WI38 (cell line): Measurements from ENCODE around the gene PTOV1.

Experiments
- H3K4me3 ChIP-seq: 2 replicates; pipeline ENCODE4 v1.5.1; 2011; ENCODE audit warnings: low read depth, mild to moderate bottlenecking, control low read depth, low read length
- CTCF ChIP-seq: IDR thresholded peaks from 2 replicates; pipeline ENCODE4 v1.5.1; 2012; ENCODE audit warnings: low read depth, mild to moderate bottlenecking, control low read depth, low read length

PTOV1 gene

GRCh38 chr19:49850221-49850486, 805 bp upstream of the PTOV1 start:
- no peak for TF ChIP-seq CTCF
- peak overlapping the region; percentile 80 for H3K4me3 ChIP-seq

GRCh38 chr19:49851456-49852259, 699 bp downstream of the PTOV1 start:
- no peak for TF ChIP-seq CTCF
- H3K4me3 ChIP-seq: peak overlapping the region; percentile 80

- TF ChIP-seq CTCF: no peak
- H3K4me3 ChIP-seq: peak overlapping the region; percentile 80
Observed at GRCh38 chr19:49852631-49853126, 1.7 kb downstream of the PTOV1 start.

GRCh38 chr19:49853852-49854377, 3.0 kb downstream of the PTOV1 start:
- H3K4me3 ChIP-seq: no peak overlapping the region
- TF ChIP-seq CTCF: no peak

GRCh38 chr19:49854378-49855263, 3.7 kb downstream of the PTOV1 start:
- no peak overlapping the region for H3K4me3 ChIP-seq
- no peak for TF ChIP-seq CTCF

- no peak overlapping the region for H3K4me3 ChIP-seq
- TF ChIP-seq CTCF: no peak
Observed at GRCh38 chr19:49855277-49855675, 4.3 kb downstream of the PTOV1 start.
